Endothelial cell of umbilical vein (primary cell): ENCODE data around the gene ADGRG2. TPM values are rescaled to one million over a fixed set of nuclear protein-coding genes. Genes with fewer than 3 reads are reported as not detected.

Experiments
- BruUV-seq: library from RNA; stranded (reverse); fragments of 400-500 nt; replicated peaks from 2 replicates; lab custom pipeline; 2021; lab: Mats Ljungman, UMichigan
- CTCF ChIA-PET: fragments of 300-600, 350-600 bp; sonication (Branson Sonifier 250); formaldehyde crosslinking; loops from one replicate; lab custom pipeline; 2021; ENCODE audit warnings: antibody characterized with exemption, inconsistent platforms; lab: Charles Lee
- POLR2A ChIA-PET: fragments of 300-600, 350-600 bp; sonication (Branson Sonifier 250); formaldehyde crosslinking; loops from one replicate; lab custom pipeline; 2021; ENCODE audit warnings: antibody characterized with exemption, inconsistent platforms; lab: Charles Lee
- DNase-seq: peaks from one replicate; pipeline ENCODE4 v3.0.0-alpha.2; 2011; ENCODE audit warnings: low read depth, low spot score
- FAIRE-seq: peaks from 2 replicates; lab custom pipeline; 2011; peaks lifted over from hg19 to GRCh38; lab: Jason Lieb, UNC
- H2AFZ ChIP-seq: 2 replicates; pipeline ENCODE4 v1.6.0; 2012; ENCODE audit warnings: low read depth, low read length, control low read depth, inconsistent platforms
- H3K27ac ChIP-seq: 2 replicates; pipeline ENCODE4 v1.5.1; 2011; ENCODE audit warnings: low read depth, mild to moderate bottlenecking, control low read depth, low read length, moderate library complexity; ENCODE audit not compliant: insufficient read depth
- H3K27me3 ChIP-seq, 2 experiments: 2 replicates each; pipeline versions ENCODE4 v1.6.0 to v1.6.1; 2011; ENCODE audit warnings: low read length in 2 of 2, mixed read lengths in 1 of 2; ENCODE audit not compliant: control insufficient read depth in 2 of 2, insufficient read depth in 2 of 2
- H3K36me3 ChIP-seq, 2 experiments: 2 replicates in 1 of 2; 3 replicates in 1 of 2; pipeline ENCODE4 v1.5.1; 2011; ENCODE audit warnings: low read length in 2 of 2, mild to moderate bottlenecking in 1 of 2, moderate library complexity in 1 of 2; ENCODE audit not compliant: control insufficient read depth in 2 of 2, insufficient read depth in 2 of 2; ENCODE audit errors: extremely low read depth in 1 of 2
- H3K4me1 ChIP-seq: 3 replicates; pipeline ENCODE4 v1.5.1; 2011; ENCODE audit warnings: mild to moderate bottlenecking, low read length; ENCODE audit not compliant: control insufficient read depth, insufficient read depth; ENCODE audit errors: extremely low read depth
- H3K4me2 ChIP-seq: 2 replicates; pipeline ENCODE4 v1.6.1; 2011; ENCODE audit warnings: low read length, control low read depth, mixed read lengths; ENCODE audit not compliant: insufficient read depth
- H3K4me3 ChIP-seq, 3 experiments: fragments of 200-600 bp in 1 of 3; sonication (generic), shearing (Covaris generic) in 1 of 3; replicated peaks in 1 of 3; 2 replicates each; pipeline ENCODE4 v1.5.1; 2011 to 2016; ENCODE audit warnings: control low read depth in 3 of 3, low read length in 3 of 3, mild to moderate bottlenecking in 2 of 3, inconsistent platforms in 1 of 3, low read depth in 1 of 3, moderate library complexity in 1 of 3; ENCODE audit not compliant: insufficient read depth in 1 of 3
- H3K79me2 ChIP-seq: 2 replicates; pipeline ENCODE4 v1.6.0; 2012; ENCODE audit warnings: low read length, inconsistent platforms; ENCODE audit not compliant: control insufficient read depth, insufficient read depth
- H3K9ac ChIP-seq: replicated peaks from 2 replicates; pipeline ENCODE3; 2011; ENCODE audit warnings: low read length, control low read depth; ENCODE audit not compliant: insufficient read depth; ENCODE audit errors: extremely low read depth
- H3K9me1 ChIP-seq: replicated peaks from 3 replicates; pipeline ENCODE4 v1.6.0; 2011; ENCODE audit warnings: mild to moderate bottlenecking, low read length; ENCODE audit not compliant: control insufficient read depth, insufficient read depth; ENCODE audit errors: extremely low read depth
- H3K9me3 ChIP-seq: replicated peaks from 2 replicates; pipeline ENCODE4 v1.5.1; 2012; ENCODE audit warnings: low read length, inconsistent platforms; ENCODE audit not compliant: control insufficient read depth, insufficient read depth
- H4K20me1 ChIP-seq: replicated peaks from 2 replicates; pipeline ENCODE3; 2011; ENCODE audit warnings: mild to moderate bottlenecking, low read length; ENCODE audit not compliant: control insufficient read depth, insufficient read depth; ENCODE audit errors: extremely low read depth
- CTCF ChIP-seq, 2 donors: IDR thresholded peaks; 1 replicate in 1 of 2; 2 replicates in 1 of 2; pipeline ENCODE4 v1.5.1; 2011; ENCODE audit warnings: low read length in 2 of 2, mild to moderate bottlenecking in 2 of 2, moderate library complexity in 2 of 2, control low read depth in 1 of 2, inconsistent platforms in 1 of 2, low read depth in 1 of 2; ENCODE audit not compliant: insufficient read depth in 1 of 2; ENCODE audit errors: extremely low read depth in 1 of 2
- EZH2 ChIP-seq: IDR thresholded peaks from 2 replicates; pipeline ENCODE4 v1.6.1; 2012; ENCODE audit warnings: borderline replicate concordance, low read depth, mild to moderate bottlenecking, moderate library complexity, low read length, inconsistent platforms; ENCODE audit not compliant: severe bottlenecking
- FOS ChIP-seq: IDR thresholded peaks from 2 replicates; pipeline ENCODE4 v1.6.1; 2011; ENCODE audit warnings: mild to moderate bottlenecking, low read length, moderate library complexity, borderline replicate concordance; ENCODE audit not compliant: insufficient read depth
- GATA2 ChIP-seq: IDR thresholded peaks from 2 replicates; pipeline ENCODE4 v1.7.0; 2011; ENCODE audit warnings: low read depth, mild to moderate bottlenecking, moderate library complexity, mixed read lengths, low read length; ENCODE audit not compliant: insufficient read length, insufficient read depth
- JUN ChIP-seq: IDR thresholded peaks from 2 replicates; pipeline ENCODE4 v1.6.1; 2011; ENCODE audit warnings: borderline replicate concordance, low read depth; ENCODE audit not compliant: insufficient read length, insufficient read depth
- MAX ChIP-seq: IDR thresholded peaks from 2 replicates; pipeline ENCODE4 v1.6.1; 2011; ENCODE audit not compliant: insufficient read depth, insufficient read length
- MYC ChIP-seq: IDR thresholded peaks from one replicate; pipeline ENCODE4 v1.6.1; 2011; ENCODE audit warnings: mild to moderate bottlenecking, low read depth, low read length
- POLR2A ChIP-seq: IDR thresholded peaks from 2 replicates; pipeline ENCODE4 v1.6.1; 2012; ENCODE audit warnings: low read depth, mild to moderate bottlenecking, control low read depth, low read length
- POLR2AphosphoS5 ChIP-seq: IDR thresholded peaks from 2 replicates; pipeline ENCODE4 v1.6.1; 2012; ENCODE audit warnings: low read depth, mild to moderate bottlenecking, control low read depth, low read length, moderate library complexity; ENCODE audit not compliant: insufficient read depth
- dilution Hi-C: fragments of 300-500 bp; cut with MboI; formaldehyde crosslinking; loops from one replicate; pipeline ENCODE4 v1.15.0; 2019; ENCODE audit warnings: low sequenced_read_pairs; ENCODE audit not compliant: extremely low pct_ligation_motif_present
- intact Hi-C: fragments of 100-400 bp; cut with micrococcal nuclease; formaldehyde crosslinking; loops from one replicate; pipeline ENCODE4 v1.10.0; 2022
- polyA plus RNA-seq, 4 experiments: library from polyadenylated mRNA; depleted of rRNA in 3 of 4; stranded (reverse) in 3 of 4; unstranded in 1 of 4; fragments of >200 nt; gene quantifications; 2 replicates each; pipeline versions ENCODE4 v1.2.1 to v1.2.3, GENCODE V29; 2011 to 2012; ENCODE audit warnings: missing spikeins in 1 of 4
- total RNA-seq: library from RNA; stranded (reverse); gene quantifications from 2 replicates; pipeline ENCODE4 v1.2.3, GENCODE V29; 2021

The ADGRG2 gene
- total and polyA plus RNA-seq, 2 donors (not counting 3 experiments of a cell fraction or from before 2014, with no cell fraction given) = not detected

GRCh38 chrX:19130628-19131027, 8.4 kb upstream of the ADGRG2 start:
- Histone ChIP-seq H3K9me1 (no peaks in the 10 kb centered on the region), H3K4me3 (no peak overlapping the region), H2AFZ (no peak overlapping the region), H3K9me3 (no peaks in the 10 kb centered on the region), H3K27me3 (no peaks in the 10 kb centered on the region), H3K9ac (no peak overlapping the region), H3K4me2 (no peak overlapping the region), H3K27ac (no peak overlapping the region), H3K4me1 (no peaks in the 10 kb centered on the region), H3K79me2 (no peaks in the 10 kb centered on the region), H3K36me3 (no peaks in the 10 kb centered on the region), H4K20me1 (no peaks in the 10 kb centered on the region)
- intact Hi-C loops (no loop called here), dilution Hi-C loops (no loop called here)
- ChIA-PET POLR2A (no interaction called here), CTCF (no interaction called here)
- DNase-seq (no peak), FAIRE-seq (no peak)
- no TSS peak for BruUV-seq
- TF ChIP-seq JUN = no peak
- no peak for TF ChIP-seq CTCF (IDR thresholded peaks at IDR 0.05; ENCODE audit: extremely low read depth in 1 of 2, insufficient read depth in 1 of 2, low read depth in 1 of 2, low read length in 2 of 2)
- TF ChIP-seq GATA2 = no peak
- no peak for TF ChIP-seq EZH2

DNA sequence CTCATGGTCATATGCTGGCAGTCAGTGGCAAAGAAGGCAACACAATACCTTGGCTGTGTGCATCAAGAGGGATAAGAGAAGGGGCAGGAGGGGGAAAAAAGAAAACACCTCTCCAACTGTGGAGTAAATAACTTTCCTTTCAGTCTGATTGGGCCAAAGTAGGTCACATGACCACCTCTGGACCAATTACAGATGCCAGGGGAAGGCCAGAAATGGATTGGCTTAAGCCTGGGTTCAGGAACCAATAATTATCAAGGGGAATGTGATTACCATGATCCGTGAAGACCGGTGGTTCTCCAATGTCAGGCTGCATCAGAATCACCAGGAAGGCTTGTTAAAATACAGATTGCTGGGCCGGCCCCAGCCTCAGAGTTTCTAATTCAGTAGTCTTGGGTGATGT, 7.4 kb upstream of the ADGRG2 start:
- TF ChIP-seq MYC (no peak), EZH2 (no peak), FOS (no peak), CTCF (IDR thresholded peaks at IDR 0.05; ENCODE audit: extremely low read depth in 1 of 2, insufficient read depth in 1 of 2, low read depth in 1 of 2, low read length in 2 of 2) (no peak), POLR2A (no peak), JUN (no peak), POLR2AphosphoS5 (no peak), MAX (no peak), GATA2 (no peak)
- H3K4me1 ChIP-seq = no peaks in the 10 kb centered on the region
- no peaks in the 10 kb centered on the region for H3K9me1 ChIP-seq
- ChIA-PET POLR2A (no interaction called here), CTCF (no interaction called here)
- BruUV-seq = no TSS peak
- FAIRE-seq (no peak), DNase-seq (no peak)
- no peaks in the 10 kb centered on the region for H3K79me2 ChIP-seq
- H4K20me1 ChIP-seq = no peaks in the 10 kb centered on the region
- H2AFZ ChIP-seq = no peak overlapping the region
- no peak overlapping the region for H3K27ac ChIP-seq
- intact Hi-C loops (no loop called here), dilution Hi-C loops (no loop called here)
- no peak overlapping the region for H3K9ac ChIP-seq
- no peaks in the 10 kb centered on the region for H3K36me3 ChIP-seq
- H3K4me3 ChIP-seq = no peak overlapping the region
- H3K9me3 ChIP-seq = no peaks in the 10 kb centered on the region
- no peak overlapping the region for H3K4me2 ChIP-seq
- H3K27me3 ChIP-seq = no peaks in the 10 kb centered on the region
